Calu3 (cell line): ENCODE results near the gene STAC3. TPM values are rescaled to one million over a fixed set of nuclear protein-coding genes. Genes with fewer than 3 reads are reported as not detected.

Experiments used
- BruUV-seq: library from RNA; stranded (reverse); fragments of 400-500 nt; replicated peaks from 2 replicates; lab custom pipeline; 2021; lab: Mats Ljungman, UMichigan
- CTCF ChIA-PET: fragments of 300-600 bp; sonication (Branson Sonifier 250); formaldehyde crosslinking; loops from one replicate; lab custom pipeline; 2022; ENCODE audit warnings: antibody characterized with exemption; lab: Charles Lee
- DNase-seq: peaks from one replicate; pipeline ENCODE4 v3.0.0; 2022
- H3K27ac Mint-ChIP-seq: one replicate; pipeline ENCODE4 v1.8.0; 2022; ENCODE audit warnings: mixed read lengths; ENCODE audit not compliant: unreplicated experiment
- H3K27me3 Mint-ChIP-seq: one replicate; pipeline ENCODE4 v1.8.0; 2022; ENCODE audit warnings: mixed read lengths; ENCODE audit not compliant: unreplicated experiment
- H3K36me3 Mint-ChIP-seq: one replicate; pipeline ENCODE4 v1.8.0; 2022; ENCODE audit warnings: mild to moderate bottlenecking, moderate library complexity, mixed read lengths; ENCODE audit not compliant: insufficient read depth, unreplicated experiment
- H3K4me1 Mint-ChIP-seq: one replicate; pipeline ENCODE4 v1.8.0; 2022; ENCODE audit warnings: mild to moderate bottlenecking, low read depth, mixed read lengths; ENCODE audit not compliant: unreplicated experiment
- H3K4me3 Mint-ChIP-seq: one replicate; pipeline ENCODE4 v1.8.0; 2022; ENCODE audit warnings: mild to moderate bottlenecking, low read depth, moderate library complexity, mixed read lengths; ENCODE audit not compliant: unreplicated experiment
- H3K9me3 Mint-ChIP-seq: one replicate; pipeline ENCODE4 v1.8.0; 2022; ENCODE audit warnings: low read depth, mixed read lengths; ENCODE audit not compliant: unreplicated experiment
- intact Hi-C: fragments of 100-400 bp; cut with micrococcal nuclease; formaldehyde crosslinking; loops from one replicate; pipeline ENCODE4 v1.10.0; 2022; ENCODE audit not compliant: unreplicated experiment
- total RNA-seq: library from RNA; stranded (reverse); gene quantifications from 2 replicates; pipeline ENCODE4 v1.2.3, GENCODE V29; 2022
- TF ChIP-seq, protein P1 (sequence below): fragments of 200-600 bp; IDR thresholded peaks from one replicate; pipeline ENCODE4 v1.8.0; 2022; ENCODE audit warnings: antibody characterized with exemption; ENCODE audit not compliant: unreplicated experiment

STAC3 gene
- total RNA-seq, 1 experiment from 2014 or later, result 5.0 TPM

DNA sequence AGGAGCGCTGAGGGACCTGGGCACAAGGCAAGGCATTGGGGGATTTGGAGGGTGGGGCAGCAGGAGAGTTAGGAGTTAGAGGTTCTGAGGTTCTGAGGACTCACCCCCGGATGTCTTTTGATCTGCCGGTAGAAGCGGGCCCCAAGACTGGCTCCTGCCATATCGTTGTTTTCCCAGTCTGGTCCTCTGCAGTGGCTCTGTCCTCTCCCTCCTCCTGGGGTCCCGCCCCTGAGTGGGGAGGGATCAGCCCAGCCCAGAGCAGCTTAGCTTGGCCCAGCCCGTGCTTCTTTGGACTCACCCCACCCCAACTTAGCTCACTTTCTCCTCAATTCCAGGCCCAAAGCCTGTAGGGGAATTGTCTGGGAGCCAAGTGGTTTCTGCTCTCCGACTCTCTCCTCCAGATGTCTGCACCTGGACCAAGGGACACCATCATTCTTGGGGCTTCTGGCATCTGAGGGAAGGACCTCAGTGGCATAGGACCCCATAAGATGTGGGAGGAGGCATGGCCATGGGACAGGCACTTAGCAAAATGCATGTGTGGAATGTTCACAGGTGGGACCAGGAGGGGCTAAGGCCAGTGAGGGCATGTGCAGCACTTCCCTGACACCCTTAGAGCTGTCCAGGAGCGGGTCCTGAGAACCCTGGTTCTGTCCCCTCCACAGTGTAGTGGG lies 13.9 kb downstream of the STAC3 start:
- peak overlapping the region; percentile 82 for H3K4me3 Mint-ChIP-seq
- peaks cover 86% of the 10 kb centered on the region for H3K36me3 Mint-ChIP-seq
- H3K27ac Mint-ChIP-seq, result peak overlapping the region; percentile 5
- no TSS peak for BruUV-seq
- CTCF ChIA-PET, result interaction anchor here (2.8 kb wide), 1 partner anchor 23 kb away, joined by 13 read pairs; no protein-coding TSS in a partner anchor
- peaks cover 39% of the 10 kb centered on the region for H3K27me3 Mint-ChIP-seq
- H3K9me3 Mint-ChIP-seq, result no peaks in the 10 kb centered on the region
- H3K4me1 Mint-ChIP-seq, result peaks cover 30% of the 10 kb centered on the region
- DNase-seq, result no peak
- TF ChIP-seq, protein P1, sequence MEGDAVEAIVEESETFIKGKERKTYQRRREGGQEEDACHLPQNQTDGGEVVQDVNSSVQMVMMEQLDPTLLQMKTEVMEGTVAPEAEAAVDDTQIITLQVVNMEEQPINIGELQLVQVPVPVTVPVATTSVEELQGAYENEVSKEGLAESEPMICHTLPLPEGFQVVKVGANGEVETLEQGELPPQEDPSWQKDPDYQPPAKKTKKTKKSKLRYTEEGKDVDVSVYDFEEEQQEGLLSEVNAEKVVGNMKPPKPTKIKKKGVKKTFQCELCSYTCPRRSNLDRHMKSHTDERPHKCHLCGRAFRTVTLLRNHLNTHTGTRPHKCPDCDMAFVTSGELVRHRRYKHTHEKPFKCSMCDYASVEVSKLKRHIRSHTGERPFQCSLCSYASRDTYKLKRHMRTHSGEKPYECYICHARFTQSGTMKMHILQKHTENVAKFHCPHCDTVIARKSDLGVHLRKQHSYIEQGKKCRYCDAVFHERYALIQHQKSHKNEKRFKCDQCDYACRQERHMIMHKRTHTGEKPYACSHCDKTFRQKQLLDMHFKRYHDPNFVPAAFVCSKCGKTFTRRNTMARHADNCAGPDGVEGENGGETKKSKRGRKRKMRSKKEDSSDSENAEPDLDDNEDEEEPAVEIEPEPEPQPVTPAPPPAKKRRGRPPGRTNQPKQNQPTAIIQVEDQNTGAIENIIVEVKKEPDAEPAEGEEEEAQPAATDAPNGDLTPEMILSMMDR, result no peak
- intact Hi-C loops, result no loop called here

GRCh38 chr12:57236201-57236924 lies 14.6 kb downstream of the STAC3 start:
- intact Hi-C loops, result no loop called here
- no peak for DNase-seq
- Mint-ChIP-seq H3K4me1 (peaks cover 30% of the 10 kb centered on the region), H3K36me3 (peaks cover 90% of the 10 kb centered on the region), H3K9me3 (no peaks in the 10 kb centered on the region), H3K4me3 (no peak overlapping the region), H3K27ac (no peak overlapping the region), H3K27me3 (peaks cover 38% of the 10 kb centered on the region)
- CTCF ChIA-PET, result no interaction called here
- no TSS peak for BruUV-seq
- TF ChIP-seq, protein P1, result no peak

DNA sequence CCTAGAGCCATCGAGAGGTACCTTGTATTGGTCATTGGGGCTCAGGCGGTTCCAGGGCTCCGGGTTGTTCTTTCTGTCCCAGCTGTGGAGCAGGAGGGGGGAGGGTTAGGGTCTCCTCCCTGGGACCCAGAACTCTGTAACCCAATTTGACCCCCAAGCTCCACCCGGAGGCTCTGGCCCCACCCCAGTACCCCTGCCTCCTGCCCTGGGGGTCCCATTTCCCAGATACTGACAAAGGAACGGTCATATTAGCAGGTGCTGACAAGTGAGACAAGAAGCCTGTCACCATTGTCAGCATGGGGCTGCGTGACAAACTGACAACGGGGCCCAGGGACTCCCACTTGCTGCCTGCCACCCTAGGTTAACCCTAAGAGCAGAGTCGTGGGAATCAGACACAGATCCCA lies 15.3 kb downstream of the STAC3 start:
- DNase-seq, result no peak
- CTCF ChIA-PET, result no interaction called here
- H3K4me1 Mint-ChIP-seq, result peaks cover 29% of the 10 kb centered on the region
- BruUV-seq, result no TSS peak
- TF ChIP-seq, protein P1, result no peak
- H3K9me3 Mint-ChIP-seq, result no peaks in the 10 kb centered on the region
- H3K4me3 Mint-ChIP-seq, result no peak overlapping the region
- intact Hi-C loops, result no loop called here
- peaks cover 90% of the 10 kb centered on the region for H3K36me3 Mint-ChIP-seq
- H3K27me3 Mint-ChIP-seq, result peaks cover 33% of the 10 kb centered on the region
- no peak overlapping the region for H3K27ac Mint-ChIP-seq

GRCh38 chr12:57235017-57235727 lies 15.8 kb downstream of the STAC3 start:
- H3K36me3 Mint-ChIP-seq, result peaks cover 90% of the 10 kb centered on the region
- H3K27ac Mint-ChIP-seq, result peak overlapping the region; percentile 20
- CTCF ChIA-PET, result no interaction called here
- BruUV-seq, result no TSS peak
- no peak for DNase-seq
- H3K4me1 Mint-ChIP-seq, result peaks cover 29% of the 10 kb centered on the region
- no peaks in the 10 kb centered on the region for H3K9me3 Mint-ChIP-seq
- no peak overlapping the region for H3K4me3 Mint-ChIP-seq
- H3K27me3 Mint-ChIP-seq, result peaks cover 27% of the 10 kb centered on the region
- TF ChIP-seq, protein P1, result no peak
- intact Hi-C loops, result no loop called here
